Measurements from ENCODE around the gene CD79B.
"Not testable (repeated sequence)": the region's sequence is repeated elsewhere in the genome, so short reads cannot be mapped to it uniquely, and the experiment has no call there.

CD79B gene

GRCh38 chr17:63926164-63926563 lies 6.0 kb downstream of the CD79B start:
- no peak for DNase-seq (ENCODE audit: low read depth)
- no peak for TF ChIP-seq CTCF (conservative IDR thresholded peaks at IDR 0.05; ENCODE audit: low read depth, low read length)
- H3K4me3 ChIP-seq (ENCODE audit: low read depth, low read length): no peak overlapping the region

- TF ChIP-seq CTCF (conservative IDR thresholded peaks at IDR 0.05; ENCODE audit: low read depth, low read length): no peak
- DNase-seq (ENCODE audit: low read depth): no peak
Measured at GRCh38 chr17:63925615-63926014, 6.5 kb downstream of the CD79B start.

GRCh38 chr17:63922402-63922801 lies 9.7 kb downstream of the CD79B start:
- not testable (repeated sequence) for H3K4me3 ChIP-seq (ENCODE audit: low read depth, low read length); DNase-seq (ENCODE audit: low read depth)

More at GRCh38 chr17:63925615-63926014, 6.5 kb downstream of the CD79B start:
- no peak overlapping the region for H3K4me3 ChIP-seq (ENCODE audit: low read depth, low read length)

DNA sequence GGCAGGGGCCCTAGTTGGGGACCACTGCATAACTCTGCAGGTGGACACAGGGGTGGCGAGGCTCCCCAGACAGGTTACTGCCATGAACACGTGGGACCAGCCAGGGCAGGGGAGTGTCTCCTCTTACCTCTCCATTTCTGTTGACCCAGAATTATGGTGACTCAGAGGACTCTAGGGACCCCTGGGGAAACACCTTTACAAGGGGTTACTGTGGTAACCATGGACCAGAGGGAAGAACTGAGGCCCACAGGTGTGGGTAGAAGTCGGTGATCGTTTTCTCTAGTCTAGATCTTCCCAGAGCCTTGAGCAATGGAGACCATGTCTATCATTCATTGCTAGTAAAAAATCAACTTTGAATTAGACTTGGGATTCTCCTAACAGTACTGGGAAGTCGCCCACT lies 11.4 kb downstream of the CD79B start:
- not testable (repeated sequence) for H3K4me3 ChIP-seq (ENCODE audit: low read depth, low read length); DNase-seq (ENCODE audit: low read depth)

- H3K4me3 ChIP-seq (ENCODE audit: low read depth, low read length); DNase-seq (ENCODE audit: low read depth): not testable (repeated sequence)
Measured at GRCh38 chr17:63920050-63920449, 12.1 kb downstream of the CD79B start.

DNA sequence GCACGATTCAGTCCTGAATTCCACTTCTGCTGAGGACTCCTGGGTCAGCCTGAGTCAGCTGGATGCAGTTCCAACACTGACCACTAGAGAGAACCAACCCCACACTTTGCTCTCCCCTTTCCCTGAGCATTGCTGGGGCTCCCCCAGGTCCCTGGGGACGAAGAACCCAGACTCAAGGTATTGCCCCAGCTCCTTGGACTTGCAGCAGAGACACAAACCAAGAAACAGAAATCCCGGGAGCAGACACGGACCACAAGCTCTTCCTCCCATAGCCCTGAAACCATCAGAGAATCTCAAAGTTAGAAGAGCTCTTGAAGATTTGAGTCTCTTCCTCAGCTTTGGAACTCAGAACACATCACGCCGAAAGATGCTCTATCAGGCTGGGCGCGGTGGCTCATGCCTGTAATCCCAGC lies 12.8 kb downstream of the CD79B start:
- no peak overlapping the region for H3K4me3 ChIP-seq (ENCODE audit: low read depth, low read length)
- DNase-seq (ENCODE audit: low read depth): peak; percentile 75
- peak; percentile 93 for TF ChIP-seq CTCF (conservative IDR thresholded peaks at IDR 0.05; ENCODE audit: low read depth, low read length)

GRCh38 chr17:63918789-63919305 lies 13.3 kb downstream of the CD79B start, which contains the start of gene GH1:
Gene GH1 (minus strand): TSS chr17:63918839. CDS start chr17:63918776, 63 bp downstream.
- not testable (repeated sequence) for H3K4me3 ChIP-seq (ENCODE audit: low read depth, low read length); DNase-seq (ENCODE audit: low read depth)

DNA sequence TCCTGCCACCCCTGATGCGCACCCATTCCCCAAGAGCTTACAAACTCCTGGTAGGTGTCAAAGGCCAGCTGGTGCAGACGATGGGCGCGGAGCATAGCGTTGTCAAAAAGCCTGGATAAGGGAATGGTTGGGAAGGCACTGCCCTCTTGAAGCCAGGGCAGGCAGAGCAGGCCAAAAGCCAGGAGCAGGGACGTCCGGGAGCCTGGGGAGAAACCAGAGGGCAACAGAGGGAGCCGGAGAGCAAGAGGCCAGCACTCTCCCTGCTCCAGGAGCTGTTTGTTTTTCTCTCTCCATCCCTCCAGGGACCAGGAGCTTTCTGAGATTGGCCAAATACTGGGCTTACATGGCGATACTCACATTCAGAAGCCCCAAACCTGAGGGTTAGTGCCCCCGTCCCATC lies 13.8 kb downstream of the CD79B start:
- no peak for TF ChIP-seq CTCF (conservative IDR thresholded peaks at IDR 0.05; ENCODE audit: low read depth, low read length)
- H3K4me3 ChIP-seq (ENCODE audit: low read depth, low read length): no peak overlapping the region

DNA sequence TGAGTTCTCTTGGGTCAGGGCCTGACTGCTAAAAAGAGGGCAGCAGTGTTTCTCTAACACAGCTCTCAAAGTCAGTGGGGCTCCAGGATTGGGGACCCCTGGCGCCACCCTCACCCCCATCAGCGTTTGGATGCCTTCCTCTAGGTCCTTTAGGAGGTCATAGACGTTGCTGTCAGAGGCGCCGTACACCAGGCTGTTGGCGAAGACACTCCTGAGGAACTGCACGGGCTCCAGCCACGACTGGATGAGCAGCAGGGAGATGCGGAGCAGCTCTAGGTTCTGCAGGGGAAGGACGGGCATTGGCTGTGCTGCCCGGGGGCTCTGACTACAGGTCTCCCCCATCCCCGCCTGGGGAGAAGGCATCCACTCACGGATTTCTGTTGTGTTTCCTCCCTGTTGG lies 14.5 kb downstream of the CD79B start:
- TF ChIP-seq CTCF (conservative IDR thresholded peaks at IDR 0.05; ENCODE audit: low read depth, low read length): no peak
- no peak for DNase-seq (ENCODE audit: low read depth)
- H3K4me3 ChIP-seq (ENCODE audit: low read depth, low read length): no peak overlapping the region

More for the DNA sequence above, 13.8 kb downstream of the CD79B start:
- DNase-seq (ENCODE audit: low read depth): no peak

- not testable (repeated sequence) for H3K4me3 ChIP-seq (ENCODE audit: low read depth, low read length); DNase-seq (ENCODE audit: low read depth)
Measured at GRCh38 chr17:63917206-63917605, 14.9 kb downstream of the CD79B start.

All from choroid plexus epithelial cell (primary cell).